AG20443 (cell line): ENCODE data around the gene C1QL1.

Experiments used
- DNase-seq: peaks from one replicate; pipeline ENCODE4 v3.0.0; 2012; ENCODE audit warnings: low spot score, mixed read lengths

Gene C1QL1

GRCh38 chr17:44914148-44914547, 54.0 kb downstream of the C1QL1 start:
- no peak for DNase-seq

GRCh38 chr17:44913676-44914075, 54.4 kb downstream of the C1QL1 start:
- peak; percentile 9 for DNase-seq

- peak; percentile 5 for DNase-seq
Measured at GRCh38 chr17:44912763-44913544, 55.1 kb downstream of the C1QL1 start.

GRCh38 chr17:44911133-44912001, 56.7 kb downstream of the C1QL1 start:
- DNase-seq, result peak; percentile 62

GRCh38 chr17:44910231-44911106, 57.6 kb downstream of the C1QL1 start:
- no peak for DNase-seq
